GM19372 (cell line): Measurements from ENCODE around the gene ZKSCAN4.
A peak's percentile ranks its signal among the peaks of the same experiment; 100 is the strongest.

Source experiments
- ATAC-seq: cut with Tn5 transposase; IDR thresholded peaks from one replicate; pipeline ENCODE4 v1.9.1; 2021; ENCODE audit warnings: mild to moderate bottlenecking, low read depth, moderate library complexity; ENCODE audit not compliant: unreplicated experiment

Gene ZKSCAN4

GRCh38 chr6:28251661-28252008 lies 434 bp downstream of the ZKSCAN4 start:
- ATAC-seq, result peak; percentile 44

GRCh38 chr6:28250747-28251146 lies 1.3 kb downstream of the ZKSCAN4 start:
- ATAC-seq, result no peak

- ATAC-seq, result no peak
Observed at GRCh38 chr6:28248916-28249315, 3.2 kb downstream of the ZKSCAN4 start.

- no peak for ATAC-seq
Observed at GRCh38 chr6:28245206-28245941, 6.7 kb downstream of the ZKSCAN4 start.

- no peak for ATAC-seq
Observed at GRCh38 chr6:28243946-28244345, 8.1 kb downstream of the ZKSCAN4 start.

- no peak for ATAC-seq
Observed at GRCh38 chr6:28240471-28240870, 11.6 kb downstream of the ZKSCAN4 start.

- no peak for ATAC-seq
Observed at GRCh38 chr6:28239636-28240035, 12.4 kb downstream of the ZKSCAN4 start.

GRCh38 chr6:28235912-28236452 lies 16.1 kb downstream of the ZKSCAN4 start:
- no peak for ATAC-seq

GRCh38 chr6:28232785-28233184 lies 19.3 kb downstream of the ZKSCAN4 start:
- no peak for ATAC-seq

GRCh38 chr6:28226460-28226859 lies 25.6 kb downstream of the ZKSCAN4 start:
- ATAC-seq, result no peak

- ATAC-seq, result peak; percentile 91
Observed at GRCh38 chr6:28225056-28225834, 26.8 kb downstream of the ZKSCAN4 start, which contains the start of gene ZSCAN9. Gene ZSCAN9, plus strand, starts transcription at chr6:28225275. Its CDS starts 1,810 bp downstream, at chr6:28227085.

GRCh38 chr6:28224131-28225055 lies 27.7 kb downstream of the ZKSCAN4 start:
- no peak for ATAC-seq

- ATAC-seq, result no peak
Observed at GRCh38 chr6:28220257-28221133, 31.6 kb downstream of the ZKSCAN4 start.

GRCh38 chr6:28218312-28219248 lies 33.5 kb downstream of the ZKSCAN4 start:
- peak; percentile 69 for ATAC-seq

GRCh38 chr6:28217890-28218289 lies 34.2 kb downstream of the ZKSCAN4 start:
- no peak for ATAC-seq

GRCh38 chr6:28215425-28215824 lies 36.6 kb downstream of the ZKSCAN4 start:
- ATAC-seq, result no peak

- no peak for ATAC-seq
Observed at GRCh38 chr6:28213213-28213523, 38.9 kb downstream of the ZKSCAN4 start.

- peak; percentile 48 for ATAC-seq
Observed at GRCh38 chr6:28212510-28213212, 39.4 kb downstream of the ZKSCAN4 start.
